Chondrocyte (in vitro differentiated cells): ENCODE data around the gene TCEA2. TPM values are rescaled to one million over a fixed set of nuclear protein-coding genes. Genes with fewer than 3 reads are reported as not detected.

Experiments used
- DNase-seq: peaks from one replicate; pipeline ENCODE4 v3.0.0; 2021; ENCODE audit warnings: mixed read lengths, low spot score
- H3K27ac Mint-ChIP-seq: one replicate; pipeline ENCODE4 v1.8.0; 2021; ENCODE audit warnings: mild to moderate bottlenecking, moderate library complexity, mixed read lengths; ENCODE audit not compliant: unreplicated experiment
- H3K27me3 Mint-ChIP-seq: 2 replicates; pipeline ENCODE4 v1.8.0; 2021; ENCODE audit warnings: low read depth, mixed read lengths
- H3K36me3 Mint-ChIP-seq: 2 replicates; pipeline ENCODE4 v1.8.0; 2021; ENCODE audit warnings: low read depth, mixed read lengths
- H3K4me1 Mint-ChIP-seq: 2 replicates; pipeline ENCODE4 v1.8.0; 2021; ENCODE audit warnings: low read depth, mild to moderate bottlenecking, mixed read lengths
- H3K4me3 Mint-ChIP-seq: one replicate; pipeline ENCODE4 v1.8.0; 2021; ENCODE audit warnings: mild to moderate bottlenecking, moderate library complexity, mixed read lengths; ENCODE audit not compliant: unreplicated experiment
- H3K9me3 Mint-ChIP-seq: 2 replicates; pipeline ENCODE4 v1.8.0; 2021; ENCODE audit warnings: low read depth, mixed read lengths
- CTCF ChIP-seq: fragments of 200-600 bp; sonication (generic); IDR thresholded peaks from 2 replicates; pipeline ENCODE4 v1.5.0; 2021; ENCODE audit warnings: antibody characterized with exemption, mild to moderate bottlenecking, moderate library complexity
- total RNA-seq: library from RNA; stranded (reverse); gene quantifications from 3 replicates; pipeline ENCODE4 v1.2.1, GENCODE V29; 2021

TCEA2 gene
- total RNA-seq, 1 donor from 2014 or later, result 57.6 TPM

DNA sequence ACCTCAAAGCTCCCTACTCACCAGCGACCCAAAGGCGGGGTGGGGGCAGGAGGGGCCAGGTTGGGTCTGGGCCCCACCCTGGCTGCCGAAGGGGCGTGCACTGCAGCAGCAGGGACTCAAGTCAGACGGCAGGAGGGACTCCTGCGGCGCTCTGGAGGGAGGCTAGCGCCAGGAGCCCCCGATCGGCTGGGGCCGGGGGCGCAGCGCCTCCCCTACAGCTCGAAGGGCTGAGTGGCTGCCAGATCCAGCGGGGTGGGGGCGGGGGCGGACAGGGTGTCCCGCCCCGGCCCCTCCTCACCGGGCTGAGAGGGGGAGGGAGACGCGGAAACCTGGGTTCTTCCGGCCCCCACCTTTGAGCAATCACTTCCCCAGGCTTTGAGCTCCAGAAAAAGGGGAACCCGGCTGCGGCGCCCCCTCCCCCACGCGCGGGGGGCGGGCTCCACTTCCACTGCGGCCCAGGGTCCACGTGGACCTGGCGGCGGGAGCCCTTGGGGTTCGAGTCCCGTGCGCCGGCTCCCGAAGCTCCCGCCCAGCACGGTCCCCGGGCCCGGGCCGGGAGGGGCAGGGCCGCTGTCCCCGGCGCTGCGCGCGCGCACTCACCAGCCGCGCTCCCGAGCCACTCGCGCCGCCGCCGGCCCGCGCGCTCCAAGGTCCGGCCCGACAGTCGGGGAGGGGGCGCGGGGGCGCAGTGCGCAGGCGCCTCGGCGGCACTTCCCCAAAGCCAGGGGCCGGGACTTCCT is 16.4 kb downstream of the TCEA2 start, which contains the start of gene RGS19:
Gene RGS19 (minus strand): TSS at position 246 of the 740 bp plus-strand sequence. CDS start 2,632 bp downstream, outside the sequence.
- peak within 1 kb of the TSS; percentile 36 for H3K27ac Mint-ChIP-seq
- no peak for DNase-seq
- H3K27me3 Mint-ChIP-seq, result peaks cover 2% of the 10 kb centered on the region
- no peaks in the 10 kb centered on the region for H3K36me3 Mint-ChIP-seq
- no peak for TF ChIP-seq CTCF
- H3K4me1 Mint-ChIP-seq, result peaks cover 32% of the 10 kb centered on the region
- no peaks in the 10 kb centered on the region for H3K9me3 Mint-ChIP-seq
- peak within 1 kb of the TSS; percentile 79 for H3K4me3 Mint-ChIP-seq

GRCh38 chr20:64080013-64080812 is 17.2 kb downstream of the TCEA2 start, which contains the start of gene OPRL1:
Gene OPRL1 (plus strand): TSS chr20:64080082. CDS start chr20:64092721, 12,639 bp downstream.
- Mint-ChIP-seq H3K27me3 (peaks cover 4% of the 10 kb centered on the region), H3K4me3 (peak within 1 kb of the TSS; percentile 79), H3K27ac (peak within 1 kb of the TSS; percentile 36), H3K9me3 (no peaks in the 10 kb centered on the region), H3K36me3 (no peaks in the 10 kb centered on the region), H3K4me1 (peaks cover 32% of the 10 kb centered on the region)
- no peak for TF ChIP-seq CTCF
- no peak for DNase-seq

DNA sequence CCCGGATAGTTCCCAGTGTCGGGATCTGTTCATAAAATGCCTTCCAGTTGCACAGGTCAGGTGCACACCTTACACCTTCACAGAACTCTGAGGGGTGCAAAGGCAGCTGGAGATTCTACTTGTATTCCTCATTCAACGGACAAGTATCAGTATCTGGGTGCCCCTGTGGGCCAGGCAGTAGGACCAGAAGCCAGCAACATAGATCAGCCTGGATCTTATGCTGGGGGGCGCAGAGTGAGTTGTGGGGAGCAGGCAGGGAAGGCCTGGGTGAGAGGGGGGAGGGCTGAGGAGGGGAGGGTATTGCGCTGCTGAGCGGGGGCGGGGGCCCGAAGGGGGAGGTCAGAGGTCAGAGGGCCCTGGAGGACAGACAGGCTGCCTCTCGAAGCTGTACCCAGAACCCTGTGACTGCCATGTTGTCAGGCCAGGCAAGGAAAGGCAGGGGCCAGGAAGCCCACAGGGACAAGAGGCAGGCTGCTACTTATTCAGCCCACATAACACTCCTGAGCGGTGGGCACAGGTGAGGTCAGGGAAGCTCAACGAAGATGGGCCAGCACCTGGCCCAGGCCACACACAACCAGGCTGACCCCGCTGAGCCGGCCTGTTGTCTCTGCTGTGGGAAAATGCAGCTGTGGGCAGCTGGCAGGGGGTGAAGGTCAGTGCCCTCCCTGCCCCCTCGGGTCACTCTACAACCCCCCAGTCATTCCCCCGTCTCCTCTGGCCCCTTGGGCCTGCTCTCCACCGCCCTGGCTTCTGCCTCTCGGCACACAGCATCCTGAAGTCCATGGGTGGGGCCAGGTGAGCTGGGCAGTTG is 18.0 kb downstream of the TCEA2 start:
- Mint-ChIP-seq H3K9me3 (no peaks in the 10 kb centered on the region), H3K27ac (peak overlapping the region; percentile 22), H3K4me1 (peaks cover 32% of the 10 kb centered on the region), H3K36me3 (no peaks in the 10 kb centered on the region), H3K27me3 (peaks cover 8% of the 10 kb centered on the region), H3K4me3 (peak overlapping the region; percentile 74)
- TF ChIP-seq CTCF, result no peak
- no peak for DNase-seq

DNA sequence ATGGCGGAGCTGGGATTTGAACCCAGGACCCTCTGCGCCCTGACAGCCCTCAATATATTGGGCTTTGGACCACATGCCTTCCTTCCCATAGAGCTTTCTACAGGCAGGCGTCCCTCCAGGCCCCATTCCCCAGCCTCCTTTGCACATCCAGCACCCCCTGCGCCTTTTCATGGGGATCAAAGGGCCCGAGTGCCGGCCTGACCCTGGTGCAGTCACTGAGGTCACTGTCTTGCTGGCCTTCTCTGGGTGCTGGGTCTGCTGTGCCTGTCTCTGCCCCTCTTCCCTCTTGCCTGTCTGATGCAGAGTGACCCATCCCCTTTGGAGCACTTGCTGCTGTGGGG is 18.6 kb downstream of the TCEA2 start:
- no peaks in the 10 kb centered on the region for H3K9me3 Mint-ChIP-seq
- peaks cover 32% of the 10 kb centered on the region for H3K4me1 Mint-ChIP-seq
- H3K27me3 Mint-ChIP-seq, result peaks cover 8% of the 10 kb centered on the region
- H3K27ac Mint-ChIP-seq, result no peak overlapping the region
- H3K4me3 Mint-ChIP-seq, result no peak overlapping the region
- DNase-seq, result no peak
- H3K36me3 Mint-ChIP-seq, result no peaks in the 10 kb centered on the region
- TF ChIP-seq CTCF, result no peak
